GM12891 (cell line): ENCODE results near the gene ZFHX3.
"Not testable (repeated sequence)": the region's sequence is repeated elsewhere in the genome, so short reads cannot be mapped to it uniquely, and the experiment has no call there.

Source experiments
- DNase-seq: peaks from one replicate; pipeline ENCODE4 v3.0.0; 2011; ENCODE audit warnings: low spot score; ENCODE audit not compliant: insufficient read length
- FAIRE-seq: peaks from 2 replicates; lab custom pipeline; 2011; peaks lifted over from hg19 to GRCh38; lab: Jason Lieb, UNC
- PAX5 ChIP-seq: IDR thresholded peaks from 2 replicates; pipeline ENCODE4 v1.6.1; 2011; ENCODE audit warnings: low read length, moderate library complexity, mild to moderate bottlenecking; ENCODE audit not compliant: insufficient read depth, severe bottlenecking
- POLR2A ChIP-seq: IDR thresholded peaks from 2 replicates; pipeline ENCODE4 v1.6.1; 2011; ENCODE audit warnings: low read depth, low read length, control low read depth
- POLR2AphosphoS5 ChIP-seq: IDR thresholded peaks from 2 replicates; pipeline ENCODE4 v1.6.1; 2011; ENCODE audit warnings: low read depth, low read length, control low read depth
- POU2F2 ChIP-seq: IDR thresholded peaks from 2 replicates; pipeline ENCODE4 v1.6.1; 2011; ENCODE audit warnings: low read depth, mild to moderate bottlenecking, control low read depth, low read length, moderate library complexity
- SPI1 ChIP-seq: IDR thresholded peaks from 2 replicates; pipeline ENCODE4 v1.6.1; 2011; ENCODE audit warnings: low read depth, low read length, control low read depth
- TAF1 ChIP-seq: IDR thresholded peaks from 2 replicates; pipeline ENCODE4 v1.6.1; 2011; ENCODE audit warnings: low read depth, low read length, control low read depth

The ZFHX3 gene

GRCh38 chr16:73015612-73016487 lies 32.1 kb downstream of the ZFHX3 start:
- DNase-seq: peak; percentile 41
- FAIRE-seq: no peak
- TF ChIP-seq PAX5 (no peak), SPI1 (peak; percentile 97)

DNA sequence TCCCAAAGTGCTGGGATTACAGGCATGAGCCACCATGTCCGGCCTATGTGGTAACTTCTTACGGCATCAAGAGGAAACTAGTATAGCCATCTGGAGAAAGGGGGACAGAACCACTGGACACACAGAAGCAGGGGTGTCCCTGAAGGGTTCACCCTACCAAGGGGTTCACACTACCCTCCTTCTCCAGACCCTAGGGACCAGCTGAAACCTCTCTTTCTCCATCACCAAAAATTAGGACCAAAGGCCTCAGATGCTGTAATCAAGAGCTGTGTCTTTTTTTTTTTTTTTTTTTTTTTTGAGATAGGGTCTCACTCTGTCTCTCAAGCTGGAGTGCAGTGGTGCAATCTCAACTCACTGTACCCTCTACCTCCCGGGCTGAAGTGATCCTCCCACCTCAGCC lies 33.2 kb downstream of the ZFHX3 start:
- no peak for FAIRE-seq
- DNase-seq: no peak
- no peak for TF ChIP-seq SPI1

DNA sequence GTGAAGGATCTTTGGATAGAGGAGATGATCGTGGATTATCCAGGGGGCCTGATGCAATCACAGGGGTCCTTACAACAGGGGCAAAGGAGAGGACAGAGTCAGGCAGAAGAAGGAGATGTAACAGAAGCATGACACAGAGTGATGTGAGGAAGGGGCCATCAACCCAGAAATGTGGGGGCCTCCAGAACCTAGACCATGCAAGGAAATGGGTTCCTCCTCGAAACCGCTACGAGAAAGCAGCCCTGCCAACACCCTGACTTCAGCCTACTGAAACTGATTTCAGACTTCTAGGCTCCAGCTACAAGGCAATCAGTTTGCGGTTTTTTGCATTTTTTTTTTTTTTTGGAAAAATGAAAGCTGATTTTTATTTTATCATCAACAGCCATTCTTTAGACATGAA lies 34.0 kb downstream of the ZFHX3 start:
- FAIRE-seq: no peak
- no peak for DNase-seq
- TF ChIP-seq POU2F2 (no peak), POLR2A (no peak), TAF1 (no peak), POLR2AphosphoS5 (no peak)

DNA sequence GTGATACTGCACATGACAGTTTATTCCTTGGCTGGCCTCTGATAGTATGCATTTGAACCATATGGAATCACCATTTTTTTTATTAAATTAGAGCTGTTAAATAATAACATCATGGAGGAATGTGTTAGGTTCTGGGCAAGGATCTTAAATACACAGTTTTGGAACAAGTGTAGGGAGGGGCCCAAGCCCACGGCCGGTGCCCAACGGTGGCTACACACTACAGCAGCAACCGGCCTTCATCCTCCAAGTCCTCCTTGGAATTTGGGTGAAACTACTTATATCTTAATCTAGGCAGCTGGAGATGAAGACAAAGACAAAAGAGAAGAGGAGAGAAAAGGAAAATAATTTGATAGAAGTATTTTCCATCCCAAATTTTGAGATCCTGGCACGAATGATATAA lies 35.6 kb downstream of the ZFHX3 start:
- FAIRE-seq (no peak), DNase-seq (no peak)
- TF ChIP-seq POU2F2: no peak
- TF ChIP-seq SPI1: no peak
- no peak for TF ChIP-seq POLR2AphosphoS5
- no peak for TF ChIP-seq PAX5
- TF ChIP-seq POLR2A: no peak
- no peak for TF ChIP-seq TAF1

GRCh38 chr16:73011926-73012325 lies 36.0 kb downstream of the ZFHX3 start:
- peak; percentile 64 for FAIRE-seq
- TF ChIP-seq POLR2A (no peak), PAX5 (no peak), POU2F2 (no peak)
- DNase-seq: no peak

GRCh38 chr16:73010150-73010676 lies 37.7 kb downstream of the ZFHX3 start:
- DNase-seq: no peak
- TF ChIP-seq TAF1 (no peak), SPI1 (peak; percentile 53)
- FAIRE-seq: no peak

DNA sequence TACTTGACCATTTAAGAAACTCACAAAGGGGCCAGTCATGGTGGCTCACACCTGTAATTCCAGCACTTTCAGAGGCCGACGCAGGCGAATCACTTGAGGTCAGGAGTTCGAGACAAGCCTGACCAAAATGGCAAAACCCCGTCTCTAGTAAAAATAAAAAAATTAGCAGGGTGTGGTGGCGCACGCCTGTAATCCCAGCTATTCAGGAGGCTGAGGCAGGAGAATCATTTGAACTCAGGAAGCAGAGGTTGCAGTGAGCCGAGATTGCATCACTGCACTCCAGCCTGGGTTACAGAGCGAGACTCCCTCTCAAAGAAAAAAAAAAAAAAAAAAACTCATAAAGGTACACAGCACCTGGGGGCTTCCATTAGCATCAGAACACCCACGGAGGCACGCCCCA lies 38.2 kb downstream of the ZFHX3 start:
- FAIRE-seq, DNase-seq: not testable (repeated sequence)

DNA sequence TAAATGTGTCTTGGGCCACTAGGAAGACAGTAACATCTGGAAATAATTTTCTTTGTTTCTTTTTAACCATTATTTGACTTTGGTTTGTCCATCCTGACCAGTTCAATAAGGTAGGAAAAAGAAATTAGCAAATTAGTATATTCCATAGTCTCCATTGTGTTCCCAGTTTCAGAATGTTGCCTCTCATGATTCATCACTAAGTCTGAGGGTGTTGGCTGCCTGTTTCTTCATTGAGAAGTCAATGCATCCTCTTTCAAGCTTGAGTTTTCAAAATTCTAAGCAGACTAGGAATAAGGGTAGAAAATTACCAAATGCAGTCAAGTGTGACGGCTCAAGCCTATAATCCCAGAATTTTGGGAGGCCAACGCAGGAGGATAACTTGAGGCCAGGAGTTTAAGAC lies 41.9 kb downstream of the ZFHX3 start:
- FAIRE-seq: no peak
- TF ChIP-seq POLR2AphosphoS5 (no peak), PAX5 (no peak), POLR2A (no peak), SPI1 (no peak), TAF1 (no peak), POU2F2 (no peak)

DNA sequence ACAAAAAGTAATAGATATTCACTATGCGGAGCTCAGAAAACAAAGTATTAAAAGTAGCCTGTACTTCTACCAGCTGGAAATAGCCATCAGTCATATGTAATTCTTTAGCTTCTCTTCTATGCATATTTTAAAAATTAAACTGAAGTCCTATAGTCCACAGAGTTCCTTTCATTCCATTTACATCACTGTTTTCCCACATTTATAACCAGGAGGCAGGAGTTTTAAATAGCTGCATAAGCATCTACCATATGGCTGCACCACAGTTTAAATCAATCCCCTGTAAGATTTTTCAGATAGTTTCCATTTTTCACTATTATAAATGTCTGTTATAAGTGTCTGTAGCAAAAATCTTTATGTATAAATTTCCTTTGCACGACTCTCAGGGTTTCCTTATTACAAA lies 45.1 kb downstream of the ZFHX3 start:
- no peak for TF ChIP-seq PAX5
- no peak for TF ChIP-seq SPI1
- DNase-seq (no peak), FAIRE-seq (no peak)

More for the DNA sequence above, 41.9 kb downstream of the ZFHX3 start:
- no peak for DNase-seq

- TF ChIP-seq TAF1 (no peak), POLR2A (no peak), POLR2AphosphoS5 (no peak)
- DNase-seq (no peak), FAIRE-seq (no peak)
Measured at GRCh38 chr16:73000907-73001521, 46.9 kb downstream of the ZFHX3 start.

DNA sequence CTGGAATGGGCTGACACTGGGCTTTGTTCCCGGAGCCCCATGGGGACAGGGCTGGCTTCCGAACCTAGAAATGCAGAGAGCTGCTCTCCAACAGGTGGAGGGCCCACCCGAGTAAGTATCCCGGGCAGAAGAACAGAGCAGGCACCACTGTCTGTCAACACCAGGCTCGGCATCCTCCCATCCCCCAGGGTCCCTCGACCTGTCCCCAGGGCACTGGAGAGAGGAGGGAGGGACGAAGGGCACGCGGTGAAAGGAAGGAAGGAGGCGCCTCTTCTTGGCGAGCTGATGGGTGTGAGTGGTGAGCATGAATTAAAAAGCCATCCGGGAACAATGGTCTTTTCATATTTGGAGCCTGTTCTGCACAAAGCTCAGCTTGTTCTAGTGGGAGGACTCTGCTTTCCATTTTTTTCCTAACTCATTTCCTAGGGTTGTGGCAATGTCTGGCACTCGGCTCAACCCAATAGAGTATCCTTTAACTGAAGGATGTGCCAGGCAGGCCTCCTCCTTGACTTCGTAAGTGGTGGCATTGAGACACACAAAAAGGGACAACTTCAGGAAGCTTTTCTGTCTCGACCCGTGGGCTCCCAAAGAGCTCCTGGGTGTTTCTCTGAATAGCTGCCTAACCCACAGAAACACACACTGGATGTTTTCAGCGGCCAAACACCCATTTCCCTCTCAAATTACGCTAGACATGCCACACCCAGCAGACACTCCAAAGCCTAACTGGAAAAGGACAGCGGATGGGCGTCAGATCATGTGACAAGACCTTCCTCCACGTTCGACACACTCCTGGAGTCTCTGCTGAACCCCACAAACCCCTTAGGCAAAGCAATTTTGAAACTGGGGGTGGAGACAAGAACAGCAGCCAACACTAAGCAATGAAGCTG lies 47.7 kb downstream of the ZFHX3 start:
- FAIRE-seq: no peak

More for the DNA sequence above, 47.7 kb downstream of the ZFHX3 start:
- no peak for DNase-seq
- TF ChIP-seq TAF1 (no peak), POLR2A (no peak)
